ENCODE measurements around the gene ZNF784. TPM values are rescaled to one million over a fixed set of nuclear protein-coding genes. Genes with fewer than 3 reads are reported as not detected.

The ZNF784 gene
- total and polyA plus RNA-seq, 12 donors = 3.5 to 16.3 (median 9.5) TPM

DNA sequence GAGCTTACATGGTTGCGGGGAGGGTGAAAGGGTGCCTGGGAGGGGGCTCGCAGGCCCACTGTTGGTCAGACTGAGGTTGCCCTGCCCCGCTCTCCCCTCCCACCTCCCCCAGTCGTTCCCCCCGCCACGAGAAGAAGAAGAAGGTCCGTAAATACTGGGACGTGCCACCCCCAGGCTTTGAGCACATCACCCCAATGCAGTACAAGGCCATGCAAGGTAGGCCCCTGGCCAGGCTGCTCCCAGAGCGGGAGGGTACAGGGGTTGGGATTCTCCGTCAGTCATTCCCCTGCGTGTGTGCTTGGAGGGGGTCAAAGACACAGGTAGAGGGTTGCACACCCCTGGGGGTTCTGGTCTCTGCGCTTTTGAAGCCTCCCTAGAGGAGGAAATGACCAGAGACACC is 36.0 kb upstream of the ZNF784 start:
- H3K4me3 ChIP-seq = no peak overlapping the region
- peaks cover 0 to 56% of the 10 kb centered on the region in 2 donors for H3K36me3 ChIP-seq (replicated peaks in 1 of 2)
- 79 to 89% (median 84%) methylated on average over 8 to 12 of the region's 12 CpGs for WGBS, 4 donors
- H3K4me1 ChIP-seq (replicated peaks in 1 of 2) = peaks cover 26 to 45% of the 10 kb centered on the region in 2 donors
- H3K9me3 ChIP-seq (replicated peaks in 1 of 3) = no peaks in the 10 kb centered on the region
- DNase-seq = no peak
- H3K27me3 ChIP-seq = no peaks in the 10 kb centered on the region
- TF ChIP-seq, protein P1, sequence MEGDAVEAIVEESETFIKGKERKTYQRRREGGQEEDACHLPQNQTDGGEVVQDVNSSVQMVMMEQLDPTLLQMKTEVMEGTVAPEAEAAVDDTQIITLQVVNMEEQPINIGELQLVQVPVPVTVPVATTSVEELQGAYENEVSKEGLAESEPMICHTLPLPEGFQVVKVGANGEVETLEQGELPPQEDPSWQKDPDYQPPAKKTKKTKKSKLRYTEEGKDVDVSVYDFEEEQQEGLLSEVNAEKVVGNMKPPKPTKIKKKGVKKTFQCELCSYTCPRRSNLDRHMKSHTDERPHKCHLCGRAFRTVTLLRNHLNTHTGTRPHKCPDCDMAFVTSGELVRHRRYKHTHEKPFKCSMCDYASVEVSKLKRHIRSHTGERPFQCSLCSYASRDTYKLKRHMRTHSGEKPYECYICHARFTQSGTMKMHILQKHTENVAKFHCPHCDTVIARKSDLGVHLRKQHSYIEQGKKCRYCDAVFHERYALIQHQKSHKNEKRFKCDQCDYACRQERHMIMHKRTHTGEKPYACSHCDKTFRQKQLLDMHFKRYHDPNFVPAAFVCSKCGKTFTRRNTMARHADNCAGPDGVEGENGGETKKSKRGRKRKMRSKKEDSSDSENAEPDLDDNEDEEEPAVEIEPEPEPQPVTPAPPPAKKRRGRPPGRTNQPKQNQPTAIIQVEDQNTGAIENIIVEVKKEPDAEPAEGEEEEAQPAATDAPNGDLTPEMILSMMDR (IDR thresholded peaks at IDR 0.05) = no peak
- no peak for TF ChIP-seq POLR2A (IDR thresholded peaks at IDR 0.05)
- intact Hi-C loops (cut with DNase I) = no loop called here
- H3K27ac ChIP-seq = peak overlapping the region in 1 of 5 donors; percentile 9

DNA sequence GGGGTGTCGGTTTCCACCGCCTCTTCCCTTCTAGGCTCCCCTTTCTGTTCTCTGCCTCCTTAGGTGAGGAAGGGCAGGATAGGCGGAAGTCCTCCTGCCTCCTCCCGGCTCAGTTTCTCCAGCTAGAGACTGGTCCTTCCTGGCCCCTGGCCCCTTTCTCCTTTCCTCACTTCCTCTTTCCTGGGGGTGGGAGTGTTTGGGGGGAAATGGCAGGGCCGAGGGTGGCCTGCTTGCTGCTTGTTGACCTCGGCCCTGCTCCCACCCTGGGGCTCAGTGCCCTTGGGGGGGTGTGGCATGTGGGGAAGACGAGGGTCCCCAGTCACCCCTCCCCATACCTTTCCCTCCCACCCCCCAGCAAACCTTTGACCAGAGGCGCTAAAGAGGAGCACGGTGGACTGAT is 35.5 kb upstream of the ZNF784 start:
- no peak for DNase-seq
- H3K9me3 ChIP-seq (replicated peaks in 1 of 3) = no peaks in the 10 kb centered on the region
- 54 to 68% (median 61%) methylated on average over 7 to 9 of the region's 9 CpGs for WGBS, 4 donors
- peak overlapping the region in 1 of 5 donors; percentile 9 for H3K27ac ChIP-seq
- H3K4me1 ChIP-seq (replicated peaks in 1 of 2) = peaks cover 26 to 45% of the 10 kb centered on the region in 2 donors
- no peak for TF ChIP-seq POLR2A (IDR thresholded peaks at IDR 0.05)
- TF ChIP-seq, protein P1 (IDR thresholded peaks at IDR 0.05) = no peak
- no peaks in the 10 kb centered on the region for H3K27me3 ChIP-seq
- intact Hi-C loops (cut with DNase I) = no loop called here
- peaks cover 0 to 55% of the 10 kb centered on the region in 2 donors for H3K36me3 ChIP-seq (replicated peaks in 1 of 2)
- H3K4me3 ChIP-seq = no peak overlapping the region

DNA sequence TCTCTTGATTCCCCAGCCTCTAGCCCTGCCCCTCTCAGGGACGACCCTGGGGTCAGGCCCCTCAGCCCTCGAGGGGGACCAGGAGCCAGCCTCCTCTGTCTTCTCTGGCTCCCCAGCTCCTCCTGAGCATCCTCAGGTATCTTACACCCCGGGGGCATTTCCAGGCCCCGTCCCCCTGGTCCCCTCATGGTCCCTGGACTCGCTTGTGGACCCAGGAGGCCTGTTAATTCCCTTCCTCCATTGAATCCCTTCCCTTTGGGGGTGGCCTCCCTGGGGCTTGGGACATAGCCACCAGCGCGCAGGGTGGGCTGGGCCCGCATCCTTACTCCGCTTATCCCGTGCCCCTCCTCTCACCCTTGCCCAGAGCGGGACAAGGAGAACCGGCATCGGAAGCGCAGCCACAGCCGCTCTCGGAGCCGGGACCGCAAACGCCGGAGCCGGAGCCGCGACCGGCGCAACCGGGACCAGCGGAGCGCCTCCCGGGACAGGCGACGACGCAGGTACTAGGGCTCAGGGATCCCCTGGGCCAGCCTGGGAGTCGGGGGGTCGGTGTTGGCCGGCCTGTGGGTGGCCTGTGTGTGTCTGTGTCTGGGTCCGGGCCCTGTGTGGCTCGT is 34.6 kb upstream of the ZNF784 start:
- no peak for TF ChIP-seq POLR2A (IDR thresholded peaks at IDR 0.05)
- TF ChIP-seq, protein P1 (IDR thresholded peaks at IDR 0.05) = no peak
- 87 to 90% (median 88%) methylated on average over 17 to 37 of the region's 37 CpGs for WGBS, 4 donors
- intact Hi-C loops (cut with DNase I) = no loop called here

DNA sequence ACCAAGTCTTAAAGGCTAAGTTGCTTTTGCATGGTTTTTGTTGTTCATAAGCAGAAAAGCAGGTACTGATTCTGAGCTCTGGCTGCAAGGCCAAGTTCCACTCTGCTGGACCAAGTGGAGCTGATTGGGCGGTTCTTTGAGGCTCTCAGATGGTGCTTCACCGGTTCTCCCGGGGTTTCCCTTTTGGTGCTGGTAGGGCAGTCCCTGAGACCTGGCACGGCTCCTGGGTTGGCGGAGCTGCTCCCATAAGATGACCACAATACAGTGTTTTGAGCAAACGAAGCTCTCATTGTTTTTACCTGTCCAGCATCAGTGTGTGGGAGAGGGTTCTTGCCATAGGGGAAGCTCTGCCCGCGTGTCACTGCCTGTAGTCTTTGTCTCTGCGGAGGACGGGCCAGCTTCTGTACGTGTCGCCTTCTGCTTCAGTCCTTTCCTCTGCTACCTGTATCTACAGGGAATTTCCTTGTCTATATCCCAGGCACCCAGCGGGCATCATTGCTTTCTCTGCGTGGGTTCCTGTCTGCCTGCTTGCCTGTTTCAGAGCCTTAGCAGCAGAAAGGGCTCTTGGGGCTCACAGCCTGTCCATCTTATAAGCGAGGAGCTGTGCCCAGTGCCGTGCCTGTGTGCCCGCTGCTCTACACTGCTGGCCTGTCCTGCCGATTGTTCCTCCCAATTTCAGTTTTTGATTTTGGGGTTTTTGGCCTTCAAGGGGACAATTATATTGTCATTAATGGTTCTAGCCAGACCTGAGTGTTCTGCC is 32.8 kb upstream of the ZNF784 start:
- peak overlapping the region in 1 of 4 donors; percentile 89 for H3K4me3 ChIP-seq
- 34 to 44% (median 37%) methylated on average over 12 to 18 of the region's 18 CpGs for WGBS, 4 donors

More for the DNA sequence above, 34.6 kb upstream of the ZNF784 start:
- H3K27me3 ChIP-seq = no peaks in the 10 kb centered on the region
- H3K36me3 ChIP-seq (replicated peaks in 1 of 2) = peaks cover 0 to 46% of the 10 kb centered on the region in 2 donors
- no peaks in the 10 kb centered on the region for H3K9me3 ChIP-seq (replicated peaks in 1 of 3)
- DNase-seq = no peak
- no peak overlapping the region for H3K4me3 ChIP-seq
- H3K4me1 ChIP-seq (replicated peaks in 1 of 2) = peaks cover 26 to 45% of the 10 kb centered on the region in 2 donors
- no peak overlapping the region for H3K27ac ChIP-seq

More for the DNA sequence above, 32.8 kb upstream of the ZNF784 start:
- intact Hi-C loops (cut with DNase I) = no loop called here
- Histone ChIP-seq H3K9me3 (replicated peaks in 1 of 3) (no peaks in the 10 kb centered on the region), H3K27me3 (no peaks in the 10 kb centered on the region), H3K27ac (peak overlapping the region in 1 of 5 donors; percentile 19), H3K36me3 (replicated peaks in 1 of 2) (peaks cover 0 to 34% of the 10 kb centered on the region in 2 donors), H3K4me1 (replicated peaks in 1 of 2) (peaks cover 26 to 45% of the 10 kb centered on the region in 2 donors)
- TF ChIP-seq POLR2A (IDR thresholded peaks at IDR 0.05) = no peak
- TF ChIP-seq, protein P1 (IDR thresholded peaks at IDR 0.05) = no peak
- peak; percentile 45 to 76 (median 67) for DNase-seq
